ENCODE results near the gene TEX10. TPM values are rescaled to one million over a fixed set of nuclear protein-coding genes. Genes with fewer than 3 reads are reported as not detected.
A peak's percentile ranks its signal among the peaks of the same experiment; 100 is the strongest.

Gene TEX10
- total RNA-seq, 1 experiment from 2014 or later: 15.4 TPM

DNA sequence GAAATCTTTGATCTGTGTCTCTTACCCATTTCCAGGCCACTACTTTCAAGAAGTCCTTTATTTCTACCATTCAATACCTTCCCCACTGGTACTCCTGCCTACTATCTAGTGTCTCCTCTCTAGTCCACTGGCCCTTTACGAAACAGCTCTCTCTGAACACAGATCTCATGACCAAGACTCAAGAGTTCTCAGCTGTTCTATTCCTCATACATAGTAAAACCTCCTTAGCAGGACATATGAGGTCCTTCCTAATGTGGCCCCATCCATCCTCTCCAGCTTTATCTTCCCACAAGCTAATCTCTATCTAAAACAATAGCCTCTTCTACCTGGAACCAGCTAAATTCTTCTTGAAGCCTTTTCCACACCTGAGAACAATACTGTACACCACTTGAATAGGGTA lies 2.6 kb downstream of the TEX10 start:
- TSS peak; percentile 66 for BruUV-seq (replicated peaks)
- intact Hi-C loops (cut with micrococcal nuclease; ENCODE audit: unreplicated experiment): loop anchor here (5.0 kb wide), 1 partner anchor 77 kb away; the partner anchor contains the start of gene MSANTD3
- POLR2A ChIA-PET: no interaction called here
- CTCF ChIA-PET: no interaction called here
- ATAC-seq (no peak), DNase-seq (ENCODE audit: low read depth, low spot score) (no peak)
- in situ Hi-C loops (cut with HindIII; ENCODE audit: low pct_unique_long_range_greater_than_20kb, low sequenced_read_pairs): no loop called here
- no peaks in the 10 kb centered on the region for H3K9me3 ChIP-seq (ENCODE audit: control insufficient read depth, insufficient read depth, low read depth, low read length)
- peaks cover 15% of the 10 kb centered on the region for H3K36me3 ChIP-seq (ENCODE audit: control insufficient read depth, insufficient read depth, low read length)
- no peak overlapping the region for H3K27ac ChIP-seq (ENCODE audit: low read length)
- peaks cover 17% of the 10 kb centered on the region for H3K4me1 ChIP-seq (ENCODE audit: control insufficient read depth, insufficient read depth, low read length)
- H3K27me3 ChIP-seq (ENCODE audit: control insufficient read depth, insufficient read depth, low read length): no peaks in the 10 kb centered on the region
- no peak overlapping the region for H3K4me3 ChIP-seq (ENCODE audit: low read depth in 2 of 2, low read length in 2 of 2)
- TF ChIP-seq, protein P1, sequence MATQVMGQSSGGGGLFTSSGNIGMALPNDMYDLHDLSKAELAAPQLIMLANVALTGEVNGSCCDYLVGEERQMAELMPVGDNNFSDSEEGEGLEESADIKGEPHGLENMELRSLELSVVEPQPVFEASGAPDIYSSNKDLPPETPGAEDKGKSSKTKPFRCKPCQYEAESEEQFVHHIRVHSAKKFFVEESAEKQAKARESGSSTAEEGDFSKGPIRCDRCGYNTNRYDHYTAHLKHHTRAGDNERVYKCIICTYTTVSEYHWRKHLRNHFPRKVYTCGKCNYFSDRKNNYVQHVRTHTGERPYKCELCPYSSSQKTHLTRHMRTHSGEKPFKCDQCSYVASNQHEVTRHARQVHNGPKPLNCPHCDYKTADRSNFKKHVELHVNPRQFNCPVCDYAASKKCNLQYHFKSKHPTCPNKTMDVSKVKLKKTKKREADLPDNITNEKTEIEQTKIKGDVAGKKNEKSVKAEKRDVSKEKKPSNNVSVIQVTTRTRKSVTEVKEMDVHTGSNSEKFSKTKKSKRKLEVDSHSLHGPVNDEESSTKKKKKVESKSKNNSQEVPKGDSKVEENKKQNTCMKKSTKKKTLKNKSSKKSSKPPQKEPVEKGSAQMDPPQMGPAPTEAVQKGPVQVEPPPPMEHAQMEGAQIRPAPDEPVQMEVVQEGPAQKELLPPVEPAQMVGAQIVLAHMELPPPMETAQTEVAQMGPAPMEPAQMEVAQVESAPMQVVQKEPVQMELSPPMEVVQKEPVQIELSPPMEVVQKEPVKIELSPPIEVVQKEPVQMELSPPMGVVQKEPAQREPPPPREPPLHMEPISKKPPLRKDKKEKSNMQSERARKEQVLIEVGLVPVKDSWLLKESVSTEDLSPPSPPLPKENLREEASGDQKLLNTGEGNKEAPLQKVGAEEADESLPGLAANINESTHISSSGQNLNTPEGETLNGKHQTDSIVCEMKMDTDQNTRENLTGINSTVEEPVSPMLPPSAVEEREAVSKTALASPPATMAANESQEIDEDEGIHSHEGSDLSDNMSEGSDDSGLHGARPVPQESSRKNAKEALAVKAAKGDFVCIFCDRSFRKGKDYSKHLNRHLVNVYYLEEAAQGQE (IDR thresholded peaks at IDR 0.05; ENCODE audit: insufficient read depth in 1 of 2, low read depth in 2 of 2, low read length in 1 of 2): no peak
- TF ChIP-seq POLR2AphosphoS5 (IDR thresholded peaks at IDR 0.05; ENCODE audit: low read depth, low read length): no peak
- no peak for TF ChIP-seq SIN3A (IDR thresholded peaks at IDR 0.05; ENCODE audit: borderline replicate concordance, insufficient read depth, low read depth, low read length)
- TF ChIP-seq, protein P2, sequence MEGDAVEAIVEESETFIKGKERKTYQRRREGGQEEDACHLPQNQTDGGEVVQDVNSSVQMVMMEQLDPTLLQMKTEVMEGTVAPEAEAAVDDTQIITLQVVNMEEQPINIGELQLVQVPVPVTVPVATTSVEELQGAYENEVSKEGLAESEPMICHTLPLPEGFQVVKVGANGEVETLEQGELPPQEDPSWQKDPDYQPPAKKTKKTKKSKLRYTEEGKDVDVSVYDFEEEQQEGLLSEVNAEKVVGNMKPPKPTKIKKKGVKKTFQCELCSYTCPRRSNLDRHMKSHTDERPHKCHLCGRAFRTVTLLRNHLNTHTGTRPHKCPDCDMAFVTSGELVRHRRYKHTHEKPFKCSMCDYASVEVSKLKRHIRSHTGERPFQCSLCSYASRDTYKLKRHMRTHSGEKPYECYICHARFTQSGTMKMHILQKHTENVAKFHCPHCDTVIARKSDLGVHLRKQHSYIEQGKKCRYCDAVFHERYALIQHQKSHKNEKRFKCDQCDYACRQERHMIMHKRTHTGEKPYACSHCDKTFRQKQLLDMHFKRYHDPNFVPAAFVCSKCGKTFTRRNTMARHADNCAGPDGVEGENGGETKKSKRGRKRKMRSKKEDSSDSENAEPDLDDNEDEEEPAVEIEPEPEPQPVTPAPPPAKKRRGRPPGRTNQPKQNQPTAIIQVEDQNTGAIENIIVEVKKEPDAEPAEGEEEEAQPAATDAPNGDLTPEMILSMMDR (IDR thresholded peaks at IDR 0.05): no peak
- no peak for TF ChIP-seq TCF7L2 (IDR thresholded peaks at IDR 0.05; ENCODE audit: low read depth, low read length)

DNA sequence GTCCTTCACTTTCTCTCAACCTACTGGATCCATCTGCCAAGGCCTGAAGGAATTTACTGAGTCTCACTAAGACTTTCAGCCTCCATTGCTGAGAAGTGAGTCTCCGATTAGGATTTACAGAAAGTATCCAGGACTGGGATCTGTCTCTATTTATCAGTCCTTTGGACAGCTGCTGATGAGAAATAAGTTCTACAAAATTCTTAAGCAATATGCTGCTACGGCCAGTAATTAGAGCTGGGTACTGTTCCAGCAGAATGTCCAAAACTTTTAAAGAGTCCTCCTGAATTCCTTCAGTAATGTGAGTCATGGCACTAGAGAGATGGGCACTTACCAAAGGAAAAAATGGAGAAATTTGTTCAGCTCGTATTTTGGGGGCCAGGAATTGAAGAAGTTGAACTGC lies 5.9 kb downstream of the TEX10 start:
- Histone ChIP-seq H3K36me3 (ENCODE audit: control insufficient read depth, insufficient read depth, low read length) (peaks cover 14% of the 10 kb centered on the region), H3K27ac (ENCODE audit: low read length) (no peak overlapping the region), H3K27me3 (ENCODE audit: control insufficient read depth, insufficient read depth, low read length) (no peaks in the 10 kb centered on the region), H3K4me1 (ENCODE audit: control insufficient read depth, insufficient read depth, low read length) (peaks cover 17% of the 10 kb centered on the region), H3K9me3 (ENCODE audit: control insufficient read depth, insufficient read depth, low read depth, low read length) (no peaks in the 10 kb centered on the region), H3K4me3 (ENCODE audit: low read depth in 2 of 2, low read length in 2 of 2) (no peak overlapping the region)
- in situ Hi-C loops (cut with HindIII; ENCODE audit: low pct_unique_long_range_greater_than_20kb, low sequenced_read_pairs) (no loop called here), intact Hi-C loops (cut with micrococcal nuclease; ENCODE audit: unreplicated experiment) (loop anchor here (10.0 kb wide), 1 partner anchor 248 kb away; no protein-coding TSS in a partner anchor)
- no TSS peak for BruUV-seq (replicated peaks)
- TF ChIP-seq, protein P1 (IDR thresholded peaks at IDR 0.05; ENCODE audit: insufficient read depth in 1 of 2, low read depth in 2 of 2, low read length in 1 of 2): no peak
- no peak for TF ChIP-seq TCF7L2 (IDR thresholded peaks at IDR 0.05; ENCODE audit: low read depth, low read length)
- TF ChIP-seq, protein P2 (IDR thresholded peaks at IDR 0.05): no peak
- DNase-seq (ENCODE audit: low read depth, low spot score): no peak
- ChIA-PET CTCF (no interaction called here), POLR2A (no interaction called here)
- ATAC-seq: no peak

Measured in Panc1 (cell line).